ENCODE results near the gene NCK1. TPM values are rescaled to one million over a fixed set of nuclear protein-coding genes. Genes with fewer than 3 reads are reported as not detected.
"Not testable (repeated sequence)": the region's sequence is repeated elsewhere in the genome, so short reads cannot be mapped to it uniquely, and the experiment has no call there.

The NCK1 gene
- total RNA-seq, 1 donor from 2014 or later, result 24.9 TPM

DNA sequence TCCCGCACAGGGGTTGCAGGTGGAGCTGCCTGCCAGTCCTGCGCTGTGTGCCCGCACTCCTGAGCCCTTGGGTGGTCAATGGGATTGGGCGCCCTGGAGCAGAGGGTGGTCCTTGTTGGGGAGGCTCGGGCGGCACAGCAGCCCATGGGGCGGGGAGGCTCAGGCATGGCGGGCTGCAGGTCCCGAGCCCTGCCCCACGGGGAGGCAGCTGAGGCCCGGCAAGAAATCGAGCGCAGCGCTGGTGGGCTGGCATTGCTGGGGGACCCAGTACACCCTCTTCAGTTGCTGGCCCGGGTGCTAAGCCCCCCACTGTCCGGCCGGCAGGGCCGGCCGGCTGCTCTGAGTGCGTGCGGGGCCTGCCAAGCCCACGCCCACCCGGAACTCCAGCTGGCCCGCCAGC lies 27.9 kb downstream of the NCK1 start:
- TF ChIP-seq, protein P1, sequence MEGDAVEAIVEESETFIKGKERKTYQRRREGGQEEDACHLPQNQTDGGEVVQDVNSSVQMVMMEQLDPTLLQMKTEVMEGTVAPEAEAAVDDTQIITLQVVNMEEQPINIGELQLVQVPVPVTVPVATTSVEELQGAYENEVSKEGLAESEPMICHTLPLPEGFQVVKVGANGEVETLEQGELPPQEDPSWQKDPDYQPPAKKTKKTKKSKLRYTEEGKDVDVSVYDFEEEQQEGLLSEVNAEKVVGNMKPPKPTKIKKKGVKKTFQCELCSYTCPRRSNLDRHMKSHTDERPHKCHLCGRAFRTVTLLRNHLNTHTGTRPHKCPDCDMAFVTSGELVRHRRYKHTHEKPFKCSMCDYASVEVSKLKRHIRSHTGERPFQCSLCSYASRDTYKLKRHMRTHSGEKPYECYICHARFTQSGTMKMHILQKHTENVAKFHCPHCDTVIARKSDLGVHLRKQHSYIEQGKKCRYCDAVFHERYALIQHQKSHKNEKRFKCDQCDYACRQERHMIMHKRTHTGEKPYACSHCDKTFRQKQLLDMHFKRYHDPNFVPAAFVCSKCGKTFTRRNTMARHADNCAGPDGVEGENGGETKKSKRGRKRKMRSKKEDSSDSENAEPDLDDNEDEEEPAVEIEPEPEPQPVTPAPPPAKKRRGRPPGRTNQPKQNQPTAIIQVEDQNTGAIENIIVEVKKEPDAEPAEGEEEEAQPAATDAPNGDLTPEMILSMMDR (conservative IDR thresholded peaks at IDR 0.05), result no peak

GRCh38 chr3:136891934-136892855 lies 30.2 kb downstream of the NCK1 start:
- H3K9me3 Mint-ChIP-seq, result peaks cover 7% of the 10 kb centered on the region
- peaks cover 23% of the 10 kb centered on the region for H3K36me3 Mint-ChIP-seq (ENCODE audit: low read depth)
- DNase-seq (ENCODE audit: low read depth, low spot score), result no peak
- no peak overlapping the region for H3K27ac Mint-ChIP-seq (ENCODE audit: unreplicated experiment)
- H3K4me3 Mint-ChIP-seq, result no peak overlapping the region
- H3K27me3 Mint-ChIP-seq (ENCODE audit: low read depth), result no peaks in the 10 kb centered on the region
- H3K4me1 Mint-ChIP-seq, result peaks cover 19% of the 10 kb centered on the region
- TF ChIP-seq, protein P1 (conservative IDR thresholded peaks at IDR 0.05), result no peak

More for the DNA sequence above, 27.9 kb downstream of the NCK1 start:
- Mint-ChIP-seq H3K27me3 (ENCODE audit: low read depth) (no peaks in the 10 kb centered on the region), H3K4me3 (no peak overlapping the region), H3K36me3 (ENCODE audit: low read depth) (peaks cover 23% of the 10 kb centered on the region), H3K4me1 (peaks cover 19% of the 10 kb centered on the region), H3K9me3 (peaks cover 7% of the 10 kb centered on the region), H3K27ac (ENCODE audit: unreplicated experiment) (no peak overlapping the region)
- no peak for DNase-seq (ENCODE audit: low read depth, low spot score)

DNA sequence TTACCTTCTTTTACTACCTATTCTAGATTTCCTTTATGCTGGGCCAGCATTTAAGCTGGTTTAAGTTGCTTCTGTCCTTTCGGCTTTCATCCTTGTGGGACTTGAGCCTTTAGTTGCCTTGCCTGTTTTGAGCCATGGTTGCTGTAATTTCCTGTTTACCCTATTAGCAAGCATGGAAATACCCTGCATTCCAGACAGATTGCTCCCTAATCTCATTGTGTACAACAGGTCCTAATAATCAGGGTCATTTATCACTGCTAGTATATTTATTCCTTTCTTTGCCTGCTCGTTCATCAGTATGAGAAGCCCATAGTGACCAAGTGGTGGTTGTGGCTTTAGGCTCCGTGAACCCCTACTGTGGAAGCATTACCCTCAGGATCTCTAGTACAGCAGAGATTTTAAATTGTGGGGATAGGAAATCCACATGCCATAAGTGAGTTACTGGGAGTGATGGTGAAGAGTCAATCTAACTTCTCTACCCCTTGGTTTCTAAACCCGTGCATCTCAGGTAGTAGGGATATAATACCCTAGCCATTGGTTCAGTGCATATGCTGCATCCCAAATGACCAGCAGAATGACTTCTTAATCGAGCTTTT lies 31.9 kb downstream of the NCK1 start:
- no peaks in the 10 kb centered on the region for H3K27me3 Mint-ChIP-seq (ENCODE audit: low read depth)
- peaks cover 24% of the 10 kb centered on the region for H3K4me1 Mint-ChIP-seq
- no peak overlapping the region for H3K27ac Mint-ChIP-seq (ENCODE audit: unreplicated experiment)
- DNase-seq (ENCODE audit: low read depth, low spot score), result no peak
- H3K9me3 Mint-ChIP-seq, result peaks cover 7% of the 10 kb centered on the region
- TF ChIP-seq, protein P1 (conservative IDR thresholded peaks at IDR 0.05), result no peak
- no peak overlapping the region for H3K4me3 Mint-ChIP-seq
- H3K36me3 Mint-ChIP-seq (ENCODE audit: low read depth), result peaks cover 23% of the 10 kb centered on the region

GRCh38 chr3:136897171-136897570 lies 35.2 kb downstream of the NCK1 start:
- H3K27me3 Mint-ChIP-seq (ENCODE audit: low read depth); H3K9me3 Mint-ChIP-seq; H3K4me3 Mint-ChIP-seq; H3K27ac Mint-ChIP-seq (ENCODE audit: unreplicated experiment); DNase-seq (ENCODE audit: low read depth, low spot score): not testable (repeated sequence)
- Mint-ChIP-seq H3K36me3 (ENCODE audit: low read depth) (peaks cover 26% of the 10 kb centered on the region), H3K4me1 (peaks cover 25% of the 10 kb centered on the region)

DNA sequence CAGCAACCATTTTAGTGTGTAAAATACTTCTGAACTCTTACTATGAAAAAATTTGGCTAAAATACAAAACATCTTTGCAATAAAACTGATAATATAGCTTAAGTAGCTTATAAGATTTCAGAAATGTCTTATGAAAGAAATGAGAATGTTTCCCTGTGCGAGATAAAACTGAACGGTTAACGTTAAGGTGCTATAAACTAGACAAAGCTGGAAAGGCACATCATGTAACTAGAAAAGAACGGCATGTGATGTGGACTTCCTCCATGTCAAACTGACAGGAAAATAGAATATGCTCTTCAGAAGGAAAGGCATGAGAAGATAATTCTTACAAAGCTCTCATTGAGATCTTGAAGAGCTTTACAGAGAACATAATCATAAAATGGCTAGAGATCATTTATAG lies 36.5 kb downstream of the NCK1 start:
- Mint-ChIP-seq H3K36me3 (ENCODE audit: low read depth) (peaks cover 30% of the 10 kb centered on the region), H3K27me3 (ENCODE audit: low read depth) (no peaks in the 10 kb centered on the region), H3K4me1 (peaks cover 20% of the 10 kb centered on the region), H3K9me3 (peaks cover 9% of the 10 kb centered on the region), H3K4me3 (no peak overlapping the region), H3K27ac (ENCODE audit: unreplicated experiment) (no peak overlapping the region)
- TF ChIP-seq, protein P1 (conservative IDR thresholded peaks at IDR 0.05), result no peak
- no peak for DNase-seq (ENCODE audit: low read depth, low spot score)

GRCh38 chr3:136898954-136899353 lies 36.9 kb downstream of the NCK1 start:
- peaks cover 16% of the 10 kb centered on the region for H3K4me1 Mint-ChIP-seq
- H3K27ac Mint-ChIP-seq (ENCODE audit: unreplicated experiment), result no peak overlapping the region
- no peak overlapping the region for H3K4me3 Mint-ChIP-seq
- H3K9me3 Mint-ChIP-seq, result peaks cover 12% of the 10 kb centered on the region
- DNase-seq (ENCODE audit: low read depth, low spot score), result no peak
- TF ChIP-seq, protein P1 (conservative IDR thresholded peaks at IDR 0.05), result no peak
- peaks cover 33% of the 10 kb centered on the region for H3K36me3 Mint-ChIP-seq (ENCODE audit: low read depth)
- no peaks in the 10 kb centered on the region for H3K27me3 Mint-ChIP-seq (ENCODE audit: low read depth)
